ENCODE measurements around the gene ZBTB7C. TPM values are rescaled to one million over a fixed set of nuclear protein-coding genes. Genes with fewer than 3 reads are reported as not detected.

The ZBTB7C gene
- total RNA-seq, 1 donor from 2014 or later, result 0.17 TPM

GRCh38 chr18:48172226-48173006, 236.8 kb downstream of the ZBTB7C start:
- no peak for DNase-seq (ENCODE audit: low read depth)
- no peak for TF ChIP-seq CTCF (conservative IDR thresholded peaks at IDR 0.05; ENCODE audit: low read depth, low read length)
- H3K4me3 ChIP-seq (ENCODE audit: low read depth, low read length), result no peak overlapping the region

GRCh38 chr18:48171490-48172188, 237.5 kb downstream of the ZBTB7C start:
- H3K4me3 ChIP-seq (ENCODE audit: low read depth, low read length), result no peak overlapping the region
- TF ChIP-seq CTCF (conservative IDR thresholded peaks at IDR 0.05; ENCODE audit: low read depth, low read length), result no peak
- DNase-seq (ENCODE audit: low read depth), result no peak

- no peak for TF ChIP-seq CTCF (conservative IDR thresholded peaks at IDR 0.05; ENCODE audit: low read depth, low read length)
- no peak for DNase-seq (ENCODE audit: low read depth)
- H3K4me3 ChIP-seq (ENCODE audit: low read depth, low read length), result no peak overlapping the region
Measured at GRCh38 chr18:48170651-48171050, 238.5 kb downstream of the ZBTB7C start.

DNA sequence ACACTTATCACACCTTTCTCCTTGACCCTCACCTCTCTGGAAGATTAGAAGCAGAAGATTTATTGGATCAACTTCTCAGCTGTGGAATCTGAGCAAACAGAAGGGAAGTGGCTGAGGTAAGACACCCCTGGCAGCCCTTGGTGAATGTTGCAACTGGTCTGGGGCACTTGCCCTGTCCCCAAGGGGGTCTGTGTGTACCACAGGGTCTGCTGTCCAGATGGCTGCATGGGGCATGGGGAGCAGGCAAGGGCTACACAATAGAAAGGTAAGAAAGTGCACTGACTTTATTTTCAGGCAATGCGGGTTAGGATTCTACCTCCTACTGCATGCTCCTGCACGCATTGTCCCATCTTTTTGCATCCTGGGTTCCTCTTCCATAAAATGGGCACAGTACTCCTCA, 240.3 kb downstream of the ZBTB7C start:
- TF ChIP-seq CTCF (conservative IDR thresholded peaks at IDR 0.05; ENCODE audit: low read depth, low read length), result no peak
- no peak for DNase-seq (ENCODE audit: low read depth)
- no peak overlapping the region for H3K4me3 ChIP-seq (ENCODE audit: low read depth, low read length)

GRCh38 chr18:48167897-48168253, 241.3 kb downstream of the ZBTB7C start:
- no peak for TF ChIP-seq CTCF (conservative IDR thresholded peaks at IDR 0.05; ENCODE audit: low read depth, low read length)
- DNase-seq (ENCODE audit: low read depth), result no peak
- no peak overlapping the region for H3K4me3 ChIP-seq (ENCODE audit: low read depth, low read length)

GRCh38 chr18:48166336-48166875, 242.8 kb downstream of the ZBTB7C start:
- H3K4me3 ChIP-seq (ENCODE audit: low read depth, low read length), result no peak overlapping the region
- no peak for TF ChIP-seq CTCF (conservative IDR thresholded peaks at IDR 0.05; ENCODE audit: low read depth, low read length)
- DNase-seq (ENCODE audit: low read depth), result no peak

All from epithelial cell of proximal tubule (primary cell).